ENCODE data around the gene SLC35B2.

GRCh38 chr6:44264154-44265006, 7.1 kb upstream of the SLC35B2 start:
- TF ChIP-seq YY1 (tag by site-specific recombination; IDR thresholded peaks at IDR 0.05) (no peak), TCF7L2 (IDR thresholded peaks at IDR 0.05; ENCODE audit: borderline replicate concordance, low read depth, low read length) (no peak)
- TF ChIP-seq, protein P1, sequence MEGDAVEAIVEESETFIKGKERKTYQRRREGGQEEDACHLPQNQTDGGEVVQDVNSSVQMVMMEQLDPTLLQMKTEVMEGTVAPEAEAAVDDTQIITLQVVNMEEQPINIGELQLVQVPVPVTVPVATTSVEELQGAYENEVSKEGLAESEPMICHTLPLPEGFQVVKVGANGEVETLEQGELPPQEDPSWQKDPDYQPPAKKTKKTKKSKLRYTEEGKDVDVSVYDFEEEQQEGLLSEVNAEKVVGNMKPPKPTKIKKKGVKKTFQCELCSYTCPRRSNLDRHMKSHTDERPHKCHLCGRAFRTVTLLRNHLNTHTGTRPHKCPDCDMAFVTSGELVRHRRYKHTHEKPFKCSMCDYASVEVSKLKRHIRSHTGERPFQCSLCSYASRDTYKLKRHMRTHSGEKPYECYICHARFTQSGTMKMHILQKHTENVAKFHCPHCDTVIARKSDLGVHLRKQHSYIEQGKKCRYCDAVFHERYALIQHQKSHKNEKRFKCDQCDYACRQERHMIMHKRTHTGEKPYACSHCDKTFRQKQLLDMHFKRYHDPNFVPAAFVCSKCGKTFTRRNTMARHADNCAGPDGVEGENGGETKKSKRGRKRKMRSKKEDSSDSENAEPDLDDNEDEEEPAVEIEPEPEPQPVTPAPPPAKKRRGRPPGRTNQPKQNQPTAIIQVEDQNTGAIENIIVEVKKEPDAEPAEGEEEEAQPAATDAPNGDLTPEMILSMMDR (tag by site-specific recombination; IDR thresholded peaks at IDR 0.05): no peak

All from HEK293 (cell line).